Esophagus muscularis mucosa (tissue), 4 donors: Measurements from ENCODE around the gene TMEM209. TPM values are rescaled to one million over a fixed set of nuclear protein-coding genes. Genes with fewer than 3 reads are reported as not detected.

Experiments used
- DNase-seq: peaks from one replicate; pipeline ENCODE4 v3.0.0-alpha.2; 2017; ENCODE audit errors: extremely low spot score
- H3K27ac ChIP-seq, 4 donors: fragments of 200-600 bp; sonication (generic); replicated peaks in 1 of 4; 1 replicate in 3 of 4; 2 replicates in 1 of 4; pipeline ENCODE4 v1.5.1; 2016 to 2019; ENCODE audit warnings: mild to moderate bottlenecking in 1 of 4
- H3K27me3 ChIP-seq, 4 donors: fragments of 200-600 bp; sonication (generic); one replicate each; pipeline versions ENCODE4 v1.5.1 to v1.6.0; 2016 to 2019
- H3K36me3 ChIP-seq, 4 donors: fragments of 200-600 bp; sonication (generic); one replicate each; pipeline ENCODE4 v1.5.1; 2016 to 2019
- H3K4me1 ChIP-seq, 4 donors: fragments of 200-600 bp; sonication (generic); one replicate each; pipeline ENCODE4 v1.5.1; 2016 to 2019
- H3K4me3 ChIP-seq, 4 donors: fragments of 200-600 bp; sonication (generic); 1 replicate in 2 of 4; 2 replicates in 2 of 4; pipeline ENCODE4 v1.5.1; 2016 to 2019; ENCODE audit warnings: mild to moderate bottlenecking in 4 of 4, moderate library complexity in 1 of 4
- H3K9me3 ChIP-seq, 4 donors: fragments of 200-600 bp; sonication (generic); 1 replicate in 3 of 4; 2 replicates in 1 of 4; pipeline ENCODE4 v1.5.1; 2016 to 2019
- EP300 ChIP-seq: sonication (generic); formaldehyde crosslinking; IDR thresholded peaks from one replicate; pipeline ENCODE4 v1.6.1; 2017; ENCODE audit warnings: antibody characterized with exemption
- POLR2A ChIP-seq: fragments of 450-650 bp; IDR thresholded peaks from one replicate; pipeline ENCODE4 v1.6.1; 2017; ENCODE audit warnings: antibody characterized with exemption, moderate library complexity, mild to moderate bottlenecking, low read depth
- POLR2AphosphoS5 ChIP-seq, 2 donors: sonication (generic); formaldehyde crosslinking; IDR thresholded peaks; one replicate each; pipeline ENCODE4 v1.6.1; 2017; ENCODE audit warnings: antibody characterized with exemption in 2 of 2
- WGBS: methylation state at CpG from one replicate; pipeline ENCODE4 v1.1.5; 2018; 5-methylcytosine and 5-hydroxymethylcytosine counted together
- intact Hi-C: fragments of 100-400 bp; cut with DNase I; formaldehyde crosslinking; loops from one replicate; pipeline ENCODE4 v1.15.1; 2023
- total RNA-seq, 4 donors: library from RNA; depleted of rRNA; stranded (reverse); fragments of >200 nt; gene quantifications; one replicate each; pipeline versions ENCODE4 v1.1.0 to v1.2.1, GENCODE V29; 2016
- TF ChIP-seq, protein P1 (sequence below), 3 experiments: fragments of 200-600 bp in 2 of 3; fragments of 450-650 bp in 1 of 3; sonication (generic) in 2 of 3; IDR thresholded peaks; one replicate each; pipeline ENCODE4 v1.5.1; 2017 to 2019; ENCODE audit warnings: antibody characterized with exemption in 3 of 3, mild to moderate bottlenecking in 2 of 3, moderate library complexity in 1 of 3

Gene TMEM209
- total RNA-seq, 4 donors from 2014 or later, result 6.8 to 8.7 (median 8.0) TPM

DNA sequence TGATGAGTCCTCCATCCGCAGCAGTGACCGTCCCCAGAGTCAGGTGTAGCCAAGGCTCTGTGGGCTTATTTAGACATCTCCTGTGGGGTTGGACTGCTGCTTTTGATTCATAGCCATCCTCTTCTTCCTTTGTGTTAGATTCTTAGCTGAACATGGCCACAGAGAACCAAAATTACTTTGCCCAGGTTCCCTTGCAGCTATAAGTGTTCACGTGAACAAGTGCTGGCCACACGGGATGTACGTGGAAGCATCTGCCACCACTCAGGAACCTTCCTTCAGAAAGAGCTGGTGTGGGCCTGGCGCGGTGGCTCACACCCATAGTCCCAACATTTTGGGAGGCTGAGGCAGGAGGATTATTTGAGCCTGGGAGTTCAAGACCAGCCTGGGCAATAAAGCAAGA is 49.1 kb downstream of the TMEM209 start:
- H3K27ac ChIP-seq, result no peak overlapping the region
- TF ChIP-seq EP300, result no peak
- no peak for TF ChIP-seq POLR2AphosphoS5 (IDR thresholded peaks at IDR 0.05)
- TF ChIP-seq POLR2A, result no peak
- TF ChIP-seq, protein P1, sequence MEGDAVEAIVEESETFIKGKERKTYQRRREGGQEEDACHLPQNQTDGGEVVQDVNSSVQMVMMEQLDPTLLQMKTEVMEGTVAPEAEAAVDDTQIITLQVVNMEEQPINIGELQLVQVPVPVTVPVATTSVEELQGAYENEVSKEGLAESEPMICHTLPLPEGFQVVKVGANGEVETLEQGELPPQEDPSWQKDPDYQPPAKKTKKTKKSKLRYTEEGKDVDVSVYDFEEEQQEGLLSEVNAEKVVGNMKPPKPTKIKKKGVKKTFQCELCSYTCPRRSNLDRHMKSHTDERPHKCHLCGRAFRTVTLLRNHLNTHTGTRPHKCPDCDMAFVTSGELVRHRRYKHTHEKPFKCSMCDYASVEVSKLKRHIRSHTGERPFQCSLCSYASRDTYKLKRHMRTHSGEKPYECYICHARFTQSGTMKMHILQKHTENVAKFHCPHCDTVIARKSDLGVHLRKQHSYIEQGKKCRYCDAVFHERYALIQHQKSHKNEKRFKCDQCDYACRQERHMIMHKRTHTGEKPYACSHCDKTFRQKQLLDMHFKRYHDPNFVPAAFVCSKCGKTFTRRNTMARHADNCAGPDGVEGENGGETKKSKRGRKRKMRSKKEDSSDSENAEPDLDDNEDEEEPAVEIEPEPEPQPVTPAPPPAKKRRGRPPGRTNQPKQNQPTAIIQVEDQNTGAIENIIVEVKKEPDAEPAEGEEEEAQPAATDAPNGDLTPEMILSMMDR (IDR thresholded peaks at IDR 0.05), result no peak
- peaks cover 0 to 22% (median 6%) of the 10 kb centered on the region in 4 donors for H3K9me3 ChIP-seq
- intact Hi-C loops, result no loop called here
- peaks cover 0 to 4% (median 4%) of the 10 kb centered on the region in 4 donors for H3K4me1 ChIP-seq
- H3K27me3 ChIP-seq, result peaks cover 0 to 21% (median 0%) of the 10 kb centered on the region in 4 donors
- no peak for DNase-seq
- H3K4me3 ChIP-seq, result no peak overlapping the region
- 99% methylated on average over 7 of the region's 7 CpGs for WGBS
- H3K36me3 ChIP-seq, result peaks cover 7 to 26% (median 14%) of the 10 kb centered on the region in 4 donors

DNA sequence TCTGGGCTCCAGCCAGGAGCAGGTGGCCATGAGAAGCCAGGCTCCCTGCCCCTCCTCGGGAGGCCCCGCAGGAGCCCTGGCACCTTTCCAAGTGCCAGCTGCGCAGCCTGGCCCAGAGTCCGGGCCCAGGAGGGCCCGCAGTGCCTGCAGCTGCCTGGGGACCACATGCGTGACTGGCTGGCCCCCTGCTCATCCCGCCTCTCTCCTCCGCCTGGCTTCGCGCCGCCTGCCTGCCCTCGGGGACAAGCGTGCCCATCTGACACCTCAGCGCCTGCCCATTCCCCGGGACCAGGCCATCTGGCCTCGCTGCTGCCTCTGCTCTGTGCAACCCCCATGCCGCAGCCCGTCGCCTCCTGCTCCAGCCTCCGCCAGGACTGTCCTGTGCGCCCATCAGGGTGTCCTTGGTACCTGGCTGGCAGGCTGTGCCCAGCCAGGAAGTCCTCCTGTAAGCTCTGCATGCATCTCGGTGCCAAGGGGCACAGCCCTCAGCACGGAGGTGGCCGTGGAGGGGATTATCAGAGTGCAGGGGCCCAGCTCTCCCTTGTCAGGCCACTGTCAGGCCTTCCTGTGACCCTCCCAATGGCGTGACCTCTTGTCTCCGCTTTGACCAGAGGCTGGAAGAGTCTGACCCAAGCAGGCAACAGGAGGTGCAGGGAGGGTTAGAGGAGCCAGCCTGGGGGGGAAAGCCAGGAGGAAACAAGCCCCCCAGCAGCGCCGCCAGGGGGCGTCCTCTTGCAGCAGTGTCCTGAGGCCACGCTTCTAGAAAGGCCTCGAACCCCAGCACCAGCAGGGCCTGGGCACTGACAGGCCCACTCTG is 50.5 kb downstream of the TMEM209 start:
- no peak overlapping the region for H3K4me3 ChIP-seq
- peaks cover 0 to 4% (median 4%) of the 10 kb centered on the region in 4 donors for H3K4me1 ChIP-seq
- intact Hi-C loops, result no loop called here
- H3K27ac ChIP-seq, result no peak overlapping the region
- WGBS, result 87% methylated on average over 23 of the region's 31 CpGs
- DNase-seq, result no peak
- H3K36me3 ChIP-seq, result peaks cover 0 to 11% (median 3%) of the 10 kb centered on the region in 4 donors
- H3K9me3 ChIP-seq, result peaks cover 0 to 14% (median 6%) of the 10 kb centered on the region in 4 donors
- TF ChIP-seq, protein P1 (IDR thresholded peaks at IDR 0.05), result no peak
- TF ChIP-seq POLR2AphosphoS5 (IDR thresholded peaks at IDR 0.05) (no peak), EP300 (no peak), POLR2A (no peak)
- H3K27me3 ChIP-seq, result peaks cover 0 to 21% (median 0%) of the 10 kb centered on the region in 4 donors

DNA sequence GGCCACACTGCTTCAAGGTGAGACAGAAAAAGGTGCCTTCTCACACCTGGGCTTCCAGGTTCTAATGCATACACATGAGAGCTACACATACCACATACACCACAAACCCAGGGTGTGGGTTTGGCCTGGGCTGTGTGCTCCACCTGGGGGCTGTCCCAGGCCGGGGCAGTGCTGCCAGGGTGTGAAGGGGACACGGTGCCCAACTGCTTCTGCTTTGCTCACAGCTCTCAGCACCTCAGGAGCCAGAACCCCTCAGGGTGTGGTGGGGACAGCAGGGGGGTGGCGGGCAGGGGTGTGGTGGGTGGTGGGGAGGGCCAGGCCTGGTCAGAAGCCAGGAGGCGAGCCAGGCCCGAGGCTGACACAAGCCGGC is 51.1 kb downstream of the TMEM209 start:
- no peak for TF ChIP-seq POLR2A
- TF ChIP-seq POLR2AphosphoS5 (IDR thresholded peaks at IDR 0.05), result no peak
- TF ChIP-seq, protein P1 (IDR thresholded peaks at IDR 0.05), result no peak
- TF ChIP-seq EP300, result no peak
- H3K36me3 ChIP-seq, result peaks cover 0 to 5% (median 2%) of the 10 kb centered on the region in 4 donors
- peaks cover 0 to 14% (median 6%) of the 10 kb centered on the region in 4 donors for H3K9me3 ChIP-seq
- peaks cover 0 to 21% (median 0%) of the 10 kb centered on the region in 4 donors for H3K27me3 ChIP-seq
- H3K4me1 ChIP-seq, result peaks cover 0 to 4% (median 4%) of the 10 kb centered on the region in 4 donors
- WGBS, result no CpG with 5 or more reads among the region's 6 CpGs
- DNase-seq, result no peak
- intact Hi-C loops, result no loop called here
- H3K27ac ChIP-seq, result no peak overlapping the region
- H3K4me3 ChIP-seq, result no peak overlapping the region

DNA sequence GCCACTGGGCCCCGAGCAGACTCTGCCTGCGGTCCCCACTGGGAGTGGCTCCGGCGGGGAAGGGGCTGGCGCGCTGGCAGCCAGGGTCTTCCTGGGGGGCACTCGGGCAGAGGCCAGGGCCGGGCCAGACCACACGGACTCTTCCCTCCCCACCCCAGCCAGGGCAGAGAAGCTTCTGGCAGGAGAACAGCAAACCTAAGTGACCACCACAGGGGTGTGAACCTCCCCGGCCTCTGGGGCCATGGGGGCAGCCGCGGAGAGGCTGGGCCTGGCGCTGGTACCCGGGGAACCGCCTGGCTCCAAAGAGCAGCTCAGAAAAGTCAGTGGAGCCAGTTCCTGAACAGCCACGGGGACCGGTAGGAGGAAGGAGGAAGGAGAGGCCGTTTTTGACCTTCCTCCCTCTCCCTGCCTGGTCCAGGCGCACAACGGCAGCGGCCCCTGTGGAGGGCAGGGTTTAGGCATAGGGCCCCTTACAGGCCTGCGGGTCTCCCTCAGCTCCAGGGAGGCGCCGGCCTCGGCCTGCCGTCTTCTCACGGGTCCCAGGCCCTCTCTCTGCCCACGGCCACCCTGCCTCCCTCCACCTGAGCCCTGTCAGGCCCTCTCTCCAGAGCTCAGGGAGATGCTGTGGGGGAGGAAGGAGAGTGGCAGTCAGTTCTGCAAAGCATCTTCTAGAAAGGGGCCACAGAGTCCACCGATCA is 51.8 kb downstream of the TMEM209 start:
- TF ChIP-seq, protein P1 (IDR thresholded peaks at IDR 0.05), result no peak
- TF ChIP-seq POLR2AphosphoS5 (IDR thresholded peaks at IDR 0.05) (no peak), POLR2A (no peak), EP300 (no peak)
- WGBS, result 58% methylated on average over 20 of the region's 29 CpGs

More for the DNA sequence above, 51.8 kb downstream of the TMEM209 start:
- H3K4me1 ChIP-seq, result peaks cover 0 to 4% (median 4%) of the 10 kb centered on the region in 4 donors
- H3K27me3 ChIP-seq, result peaks cover 0 to 21% (median 0%) of the 10 kb centered on the region in 4 donors
- H3K9me3 ChIP-seq, result peaks cover 0 to 14% (median 6%) of the 10 kb centered on the region in 4 donors
- no peak overlapping the region for H3K27ac ChIP-seq
- no peak overlapping the region for H3K4me3 ChIP-seq
- peaks cover 0 to 4% (median 0%) of the 10 kb centered on the region in 4 donors for H3K36me3 ChIP-seq
- no peak for DNase-seq
- intact Hi-C loops, result no loop called here
